CD1c-positive myeloid dendritic cell (primary cell): ENCODE data around the gene GPBP1.
A peak's percentile ranks its signal among the peaks of the same experiment; 100 is the strongest.

ENCODE experiments used
- DNase-seq: peaks from one replicate; pipeline ENCODE4 v3.0.0-alpha.2; 2016; ENCODE audit errors: extremely low spot score

The GPBP1 gene

GRCh38 chr5:57209316-57210040, 35.6 kb downstream of the GPBP1 start:
- no peak for DNase-seq

- no peak for DNase-seq
Observed at GRCh38 chr5:57210633-57211032, 36.8 kb downstream of the GPBP1 start.

- no peak for DNase-seq
Observed at GRCh38 chr5:57211039-57211438, 37.2 kb downstream of the GPBP1 start.

GRCh38 chr5:57215629-57216195, 41.9 kb downstream of the GPBP1 start:
- no peak for DNase-seq

DNA sequence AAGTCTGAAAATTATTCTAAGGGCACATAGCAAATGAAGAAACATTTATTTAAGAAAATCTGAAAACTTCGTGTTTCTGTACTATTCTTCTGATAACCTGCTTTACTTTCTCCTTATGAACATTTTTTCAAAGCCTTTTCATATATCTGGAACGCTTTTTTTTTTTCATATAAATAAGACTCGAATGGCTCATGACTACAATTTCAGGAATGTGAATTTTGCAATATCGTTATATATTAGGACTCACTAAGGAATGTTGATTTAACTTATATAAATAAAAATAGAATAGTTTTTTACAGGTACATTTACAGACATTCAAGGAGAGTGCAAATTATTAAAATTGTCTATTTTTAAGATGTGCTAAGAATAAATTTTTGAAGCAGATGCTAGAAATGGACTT, 42.9 kb downstream of the GPBP1 start:
- DNase-seq: no peak

DNA sequence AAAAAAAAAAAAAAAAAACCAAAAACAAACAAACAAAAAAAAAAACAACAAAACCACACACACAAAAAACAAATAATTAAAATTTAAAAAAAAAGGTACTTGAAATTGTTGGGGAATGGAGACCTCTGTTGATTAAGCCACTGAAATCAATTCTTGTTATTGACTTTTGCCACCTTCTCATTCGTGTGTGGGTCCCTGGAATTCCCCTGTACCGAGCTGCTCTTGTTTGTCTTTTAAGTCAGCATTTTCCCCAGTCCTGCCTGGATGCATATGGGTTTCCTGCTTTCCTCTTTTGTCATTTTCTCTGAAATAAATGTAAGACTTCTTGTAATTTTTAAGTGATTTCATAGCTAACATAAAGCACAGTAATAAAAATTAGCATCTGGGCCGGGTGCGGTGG, 45.5 kb downstream of the GPBP1 start:
- no peak for DNase-seq

DNA sequence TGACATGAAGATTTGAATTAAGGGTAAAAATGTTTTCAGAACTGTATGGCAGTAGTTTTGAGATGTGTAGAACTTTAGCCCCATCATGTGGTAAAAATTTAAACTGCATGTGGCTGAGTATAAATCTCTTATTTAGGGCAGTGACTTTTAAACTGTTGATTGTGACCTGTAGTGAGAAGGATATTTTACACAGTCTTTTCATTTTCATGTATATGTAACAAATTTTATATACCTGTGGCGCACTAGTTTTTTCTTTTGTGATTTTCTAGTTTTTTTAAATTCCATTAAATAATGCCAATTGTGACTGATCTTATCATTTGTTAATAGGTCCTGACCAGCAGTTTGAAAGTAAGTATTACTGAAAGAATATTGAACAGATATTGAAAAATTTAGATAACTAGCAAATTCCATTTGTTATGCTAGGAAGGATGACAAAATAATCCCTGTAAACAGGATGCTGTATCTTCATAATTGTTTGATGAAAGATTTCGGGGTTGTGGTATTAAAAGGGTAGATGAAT, 47.2 kb downstream of the GPBP1 start:
- peak; percentile 80 for DNase-seq

DNA sequence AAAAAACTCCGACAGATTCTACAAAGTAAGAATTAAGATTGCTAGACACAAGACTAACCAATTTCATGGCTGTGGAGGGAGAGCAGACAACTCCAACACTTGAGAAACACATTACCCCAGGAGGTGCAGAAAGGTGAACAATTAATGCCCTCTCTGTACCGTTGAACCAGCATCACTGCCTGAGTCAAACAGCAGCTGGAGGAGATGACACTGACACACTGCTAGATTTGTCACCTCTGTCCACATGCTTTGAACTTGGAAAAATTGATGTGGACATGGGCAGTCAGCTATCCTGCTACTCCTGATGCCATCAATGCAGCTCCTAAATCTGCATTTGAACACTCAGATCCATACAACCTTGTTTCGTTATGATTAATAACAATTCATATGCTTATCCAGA, 51.7 kb downstream of the GPBP1 start:
- DNase-seq: no peak

GRCh38 chr5:57229313-57229712, 55.5 kb downstream of the GPBP1 start:
- no peak for DNase-seq

DNA sequence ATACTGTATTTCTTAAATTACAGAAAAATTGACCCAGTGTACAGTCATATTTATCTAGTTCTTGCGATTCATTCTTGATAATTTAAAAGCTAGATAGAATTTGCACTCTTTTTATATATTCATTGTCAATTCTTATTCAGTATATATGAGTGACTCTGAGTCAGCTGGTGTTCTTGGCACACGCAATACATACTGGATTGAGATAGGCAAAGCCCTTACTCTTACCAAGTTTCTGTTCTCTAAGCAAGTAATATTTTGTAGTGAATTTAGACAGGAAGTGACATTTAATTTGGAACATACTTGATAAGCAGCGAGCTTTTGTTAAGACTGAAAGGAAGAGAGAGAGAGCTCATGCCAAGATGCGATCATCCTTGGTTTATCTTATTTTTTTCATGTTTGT, 57.7 kb downstream of the GPBP1 start:
- DNase-seq: no peak

GRCh38 chr5:57232293-57233033, 58.6 kb downstream of the GPBP1 start:
- DNase-seq: no peak

- DNase-seq: no peak
Observed at GRCh38 chr5:57243286-57244137, 69.7 kb downstream of the GPBP1 start.

- DNase-seq: no peak
Observed at GRCh38 chr5:57244331-57244730, 70.5 kb downstream of the GPBP1 start.

DNA sequence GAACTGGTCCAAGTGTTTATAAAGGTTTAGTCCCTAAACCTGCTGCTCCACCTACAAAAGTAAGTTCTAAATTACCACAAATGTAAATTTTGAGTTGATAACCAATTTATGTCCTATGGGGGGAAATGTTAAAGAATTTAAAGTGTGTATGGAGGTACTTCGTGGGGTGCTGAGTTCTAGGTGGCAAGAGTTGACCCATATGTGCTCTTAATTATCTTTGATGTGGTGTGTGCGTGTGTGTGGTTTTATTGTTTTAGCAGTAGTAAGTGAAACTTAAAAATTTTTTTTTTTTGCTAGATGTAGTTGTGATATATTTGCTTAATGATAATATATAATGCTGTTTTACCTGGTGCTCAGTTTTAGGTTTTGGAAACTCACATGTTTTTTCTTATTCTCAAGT, 72.6 kb downstream of the GPBP1 start:
- DNase-seq: no peak

- DNase-seq: no peak
Observed at GRCh38 chr5:57247765-57248164, 73.9 kb downstream of the GPBP1 start.

DNA sequence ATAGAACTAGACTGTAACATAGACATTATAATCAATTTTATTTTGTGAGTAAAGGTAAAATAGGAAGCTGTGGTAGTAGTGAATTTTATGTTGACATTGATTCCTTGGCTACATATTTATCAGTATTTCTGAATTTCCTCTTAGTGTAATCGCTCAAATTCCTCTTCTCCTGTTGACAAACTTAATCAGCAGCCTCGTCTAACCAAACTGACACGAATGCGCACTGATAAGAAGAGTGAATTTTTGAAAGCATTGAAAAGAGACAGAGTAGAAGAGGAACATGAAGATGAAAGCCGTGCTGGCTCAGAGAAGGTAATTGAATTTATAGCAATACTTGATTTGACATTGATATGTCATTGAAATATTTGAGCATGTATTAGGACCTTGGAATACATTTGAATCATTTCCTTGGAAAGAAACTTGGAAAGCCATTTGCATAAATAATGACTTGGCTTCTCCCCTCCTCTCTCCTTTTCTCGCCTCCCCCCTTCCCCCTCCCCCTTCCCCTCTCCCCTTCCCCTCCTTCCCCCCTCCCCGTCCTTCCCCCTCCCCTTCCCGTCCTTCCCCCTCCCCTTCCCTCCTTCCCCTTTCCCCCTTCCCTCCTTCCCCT, 75.5 kb downstream of the GPBP1 start:
- DNase-seq: no peak

DNA sequence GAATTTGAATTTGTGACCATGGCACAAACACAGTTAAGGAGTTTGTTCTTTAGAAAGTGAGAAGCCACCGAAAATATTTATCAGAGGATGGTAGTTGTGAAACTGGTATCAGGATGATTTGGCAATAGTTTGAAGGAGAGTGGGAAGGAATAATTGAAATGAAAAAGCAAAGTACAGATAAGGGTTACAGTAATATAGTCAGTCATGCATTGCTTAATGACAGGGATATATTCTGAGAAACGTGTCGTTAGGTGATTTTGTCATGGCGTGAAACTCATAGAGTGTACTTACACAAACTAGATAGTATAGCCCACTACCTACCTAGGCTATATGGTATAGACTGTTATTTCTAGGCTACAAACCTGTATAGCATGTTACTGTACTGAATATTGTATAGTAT, 84.2 kb downstream of the GPBP1 start:
- no peak for DNase-seq

GRCh38 chr5:57258943-57259342, 85.1 kb downstream of the GPBP1 start:
- DNase-seq: no peak

GRCh38 chr5:57259704-57260103, 85.8 kb downstream of the GPBP1 start:
- DNase-seq: no peak

DNA sequence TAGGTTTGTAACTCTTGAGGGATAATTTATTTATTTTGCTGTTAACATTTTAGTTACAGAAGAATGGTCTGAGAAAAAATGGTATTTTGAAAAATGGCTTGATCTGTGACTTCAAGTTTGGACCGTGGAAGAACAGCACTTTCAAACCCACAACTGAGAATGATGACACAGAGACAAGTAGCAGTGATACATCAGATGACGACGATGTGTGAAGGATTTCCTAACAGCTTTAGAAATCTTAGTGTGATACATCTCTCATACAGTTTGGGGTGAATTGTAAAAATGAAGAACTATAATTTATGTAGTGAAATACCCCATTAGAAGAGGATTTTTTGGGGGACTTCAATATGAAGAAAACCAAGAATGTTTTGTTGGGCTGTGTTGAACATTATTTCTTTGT, 88.7 kb downstream of the GPBP1 start:
- DNase-seq: no peak

DNA sequence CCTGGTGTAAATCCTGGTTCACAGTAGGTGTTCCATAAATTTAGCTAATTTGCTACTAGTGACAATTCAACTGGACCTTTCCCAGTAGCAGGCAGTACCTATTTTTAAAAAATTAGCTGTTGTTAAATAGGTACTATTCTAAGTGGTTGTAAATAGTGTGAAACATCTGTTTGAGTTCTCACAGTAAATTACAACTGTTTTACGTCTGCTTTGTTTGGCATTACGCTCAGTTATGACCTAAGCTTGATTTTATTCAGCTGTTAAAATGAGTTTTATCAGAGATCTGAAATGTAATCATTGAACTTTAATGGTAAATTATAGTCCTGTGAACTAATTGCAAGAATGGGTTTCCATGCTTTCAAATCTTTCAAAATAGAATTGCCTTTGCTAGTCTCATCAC, 93.9 kb downstream of the GPBP1 start:
- no peak for DNase-seq

GRCh38 chr5:57276353-57276752, 102.5 kb downstream of the GPBP1 start:
- DNase-seq: no peak
